ENCODE data around the gene BET1. TPM values are rescaled to one million over a fixed set of nuclear protein-coding genes. Genes with fewer than 3 reads are reported as not detected.

Gene BET1
- total RNA-seq, 4 donors from 2014 or later = 12.7 to 37.0 (median 14.2) TPM

DNA sequence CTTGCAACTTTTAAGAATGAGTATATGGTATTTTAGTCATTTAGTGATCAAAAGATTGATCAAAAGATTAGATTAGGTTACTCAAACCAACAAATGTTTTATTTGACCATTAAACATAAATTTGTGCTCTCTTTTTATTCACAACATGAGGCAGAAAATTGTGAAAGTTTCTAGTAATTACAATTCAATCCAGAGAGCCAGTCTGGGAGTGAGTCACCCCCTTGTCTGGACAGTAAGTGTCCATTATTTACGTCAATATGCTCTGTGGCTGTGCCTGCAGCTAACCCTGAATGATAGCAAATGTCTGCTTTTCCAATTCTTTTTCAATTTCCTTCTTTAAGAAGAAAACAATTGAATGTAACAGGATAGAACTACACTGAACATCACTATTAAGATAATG is 54.7 kb downstream of the BET1 start:
- no peak overlapping the region for H3K4me3 ChIP-seq
- no peaks in the 10 kb centered on the region for H3K4me1 ChIP-seq
- no peaks in the 10 kb centered on the region for H3K27me3 ChIP-seq
- H3K9me3 ChIP-seq = no peaks in the 10 kb centered on the region
- DNase-seq (ENCODE audit: low spot score in 2 of 2) = no peak
- 40% methylated on average over 1 of the region's 1 CpG for WGBS
- no peak overlapping the region for H3K27ac ChIP-seq
- H3K36me3 ChIP-seq = no peaks in the 10 kb centered on the region
- TF ChIP-seq CTCF (IDR thresholded peaks at IDR 0.05) = no peak
- TF ChIP-seq EP300 (IDR thresholded peaks at IDR 0.05) = no peak
- TF ChIP-seq POLR2A (IDR thresholded peaks at IDR 0.05) = no peak
- no peak for TF ChIP-seq POLR2AphosphoS5 (IDR thresholded peaks at IDR 0.05)

GRCh38 chr7:93948873-93949272 is 55.3 kb downstream of the BET1 start:
- no peak overlapping the region for H3K4me3 ChIP-seq
- no peaks in the 10 kb centered on the region for H3K9me3 ChIP-seq
- no peak for DNase-seq (ENCODE audit: low spot score in 2 of 2)
- no peak overlapping the region for H3K27ac ChIP-seq
- H3K4me1 ChIP-seq = no peaks in the 10 kb centered on the region
- 48% methylated on average over 2 of the region's 2 CpGs for WGBS
- H3K27me3 ChIP-seq = no peaks in the 10 kb centered on the region
- no peaks in the 10 kb centered on the region for H3K36me3 ChIP-seq
- no peak for TF ChIP-seq POLR2A (IDR thresholded peaks at IDR 0.05)
- no peak for TF ChIP-seq POLR2AphosphoS5 (IDR thresholded peaks at IDR 0.05)
- TF ChIP-seq EP300 (IDR thresholded peaks at IDR 0.05) = no peak
- TF ChIP-seq CTCF (IDR thresholded peaks at IDR 0.05) = no peak

DNA sequence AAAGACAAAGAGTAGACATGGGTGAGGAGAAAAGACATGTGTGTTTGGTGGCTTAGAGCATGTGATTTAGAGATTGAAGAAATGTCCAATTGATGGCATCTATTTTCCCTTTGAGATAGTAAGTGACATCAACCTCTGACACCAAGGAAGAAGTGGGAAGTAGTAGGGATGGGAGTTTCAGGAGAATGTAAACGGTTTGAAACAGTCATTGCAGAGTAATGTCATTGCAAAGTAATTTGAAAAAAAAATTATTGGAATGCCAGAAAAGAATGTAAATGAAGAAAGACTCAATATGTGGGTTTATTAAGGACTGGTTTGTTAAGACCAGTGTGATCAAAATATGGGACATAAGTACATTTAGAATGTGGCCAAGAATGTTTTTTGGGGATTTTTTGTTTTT is 56.0 kb downstream of the BET1 start:
- H3K27ac ChIP-seq = no peak overlapping the region
- H3K9me3 ChIP-seq = no peaks in the 10 kb centered on the region
- no peaks in the 10 kb centered on the region for H3K4me1 ChIP-seq
- 66% methylated on average over 1 of the region's 1 CpG for WGBS
- H3K27me3 ChIP-seq = no peaks in the 10 kb centered on the region
- DNase-seq (ENCODE audit: low spot score in 2 of 2) = no peak
- TF ChIP-seq CTCF (IDR thresholded peaks at IDR 0.05) (no peak), POLR2AphosphoS5 (IDR thresholded peaks at IDR 0.05) (no peak), POLR2A (IDR thresholded peaks at IDR 0.05) (no peak), EP300 (IDR thresholded peaks at IDR 0.05) (no peak)
- H3K36me3 ChIP-seq = no peaks in the 10 kb centered on the region
- no peak overlapping the region for H3K4me3 ChIP-seq

DNA sequence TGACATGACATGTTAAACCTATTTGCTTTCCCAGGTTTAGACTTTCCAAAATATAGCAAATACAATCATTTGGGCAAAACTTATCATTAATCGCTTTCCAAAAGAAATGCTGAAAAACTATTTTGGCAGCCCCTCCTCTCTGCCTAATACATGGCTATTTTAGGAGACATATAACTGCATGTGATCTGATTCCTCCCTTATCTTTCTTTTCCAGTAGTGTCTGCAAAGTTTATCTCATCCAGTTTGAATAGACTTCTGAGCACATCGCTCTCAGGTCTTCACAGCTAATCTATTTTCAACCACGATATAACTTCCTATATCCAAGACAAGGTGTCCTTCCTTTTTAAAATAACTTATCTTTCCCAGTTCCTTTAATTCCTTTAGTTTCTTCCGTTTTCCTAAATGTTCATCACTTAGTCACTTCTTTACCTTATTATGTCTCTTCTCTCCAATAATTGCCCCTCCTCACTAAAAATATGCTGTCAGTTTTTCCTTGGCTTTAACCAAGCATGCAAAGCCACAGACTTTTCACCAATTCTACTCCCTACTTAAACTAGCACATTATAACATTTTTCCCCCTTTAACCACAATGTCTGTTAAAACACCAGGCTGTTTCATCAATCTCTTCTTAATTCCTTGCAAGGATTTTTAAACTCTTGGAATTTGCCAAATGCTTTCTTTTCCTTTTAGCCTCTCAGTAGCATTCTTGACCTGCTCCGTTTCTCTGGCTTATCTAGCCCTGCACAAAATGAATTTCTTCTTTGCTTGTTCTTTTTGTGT is 58.2 kb downstream of the BET1 start:
- Histone ChIP-seq H3K4me1 (no peaks in the 10 kb centered on the region), H3K36me3 (no peaks in the 10 kb centered on the region), H3K9me3 (no peaks in the 10 kb centered on the region), H3K27ac (no peak overlapping the region), H3K4me3 (no peak overlapping the region), H3K27me3 (no peaks in the 10 kb centered on the region)
- 76% methylated on average over 5 of the region's 5 CpGs for WGBS
- TF ChIP-seq POLR2AphosphoS5 (IDR thresholded peaks at IDR 0.05) (no peak), POLR2A (IDR thresholded peaks at IDR 0.05) (no peak), EP300 (IDR thresholded peaks at IDR 0.05) (no peak)
- no peak for DNase-seq (ENCODE audit: low spot score in 2 of 2)

DNA sequence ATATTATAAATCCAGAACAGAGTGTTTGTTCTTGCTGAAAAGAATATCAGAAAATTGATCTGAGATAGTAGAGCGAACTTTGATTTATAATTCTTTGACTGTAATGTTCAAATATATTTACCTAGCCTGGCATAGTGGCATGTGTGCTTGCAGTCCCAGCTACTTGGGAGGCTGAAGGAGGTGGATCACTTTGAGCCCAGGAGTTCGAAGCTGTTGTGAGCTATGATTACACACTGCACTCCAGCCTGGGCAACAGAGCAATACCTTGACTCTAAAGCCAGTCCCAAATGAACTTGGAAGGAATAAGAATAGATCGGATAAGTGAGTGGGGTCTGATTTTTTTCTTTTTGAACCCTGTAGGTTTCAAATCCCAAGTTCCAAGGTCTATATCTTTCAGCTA is 59.1 kb downstream of the BET1 start:
- WGBS = 47% methylated on average over 3 of the region's 3 CpGs
- H3K27ac ChIP-seq = no peak overlapping the region

More for the DNA sequence above, 59.1 kb downstream of the BET1 start:
- Histone ChIP-seq H3K4me1 (no peaks in the 10 kb centered on the region), H3K27me3 (no peaks in the 10 kb centered on the region), H3K36me3 (no peaks in the 10 kb centered on the region), H3K4me3 (no peak overlapping the region), H3K9me3 (no peaks in the 10 kb centered on the region)
- no peak for DNase-seq (ENCODE audit: low spot score in 2 of 2)
- TF ChIP-seq EP300 (IDR thresholded peaks at IDR 0.05) = no peak
- TF ChIP-seq POLR2A (IDR thresholded peaks at IDR 0.05) = no peak
- TF ChIP-seq CTCF (IDR thresholded peaks at IDR 0.05) = no peak
- no peak for TF ChIP-seq POLR2AphosphoS5 (IDR thresholded peaks at IDR 0.05)

Measured in suprapubic skin (tissue), 4 donors.